ENCODE results near the gene PEX19. TPM values are rescaled to one million over a fixed set of nuclear protein-coding genes. Genes with fewer than 3 reads are reported as not detected.

Gene PEX19
- polyA plus RNA-seq, 1 of the 3 experiments (the other 2 are of a cell fraction), result 31.4 TPM

DNA sequence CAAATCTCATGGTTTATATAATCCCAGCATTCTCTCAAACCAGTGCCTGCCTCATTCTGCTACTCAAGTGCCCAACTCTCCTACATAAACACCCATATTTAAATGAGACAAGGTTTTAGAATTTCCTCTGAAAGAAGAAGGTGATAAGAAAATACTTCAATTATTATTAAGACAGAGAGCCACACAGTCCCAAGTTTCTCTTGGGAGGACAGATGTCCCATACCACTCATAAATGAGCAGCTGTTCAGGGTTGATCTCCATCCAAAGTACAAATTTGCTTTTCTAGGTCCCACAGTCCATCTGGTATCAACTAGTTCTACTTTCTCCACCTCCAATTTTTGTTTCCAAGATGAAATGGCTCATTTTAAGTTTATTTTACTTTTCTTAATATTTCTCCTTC, 33.9 kb downstream of the PEX19 start:
- Histone ChIP-seq H3K9me3 (no peaks in the 10 kb centered on the region), H3K4me2 (no peak overlapping the region), H3K9me2 (no peaks in the 10 kb centered on the region), H3K27me3 (ENCODE audit: insufficient read depth) (no peaks in the 10 kb centered on the region), H2AFZ (ENCODE audit: low read depth) (no peak overlapping the region), H3K36me3 (replicated peaks in 1 of 2; ENCODE audit: control insufficient read depth in 1 of 2, insufficient read depth in 2 of 2, low read length in 1 of 2) (peaks cover 5 to 18% of the 10 kb centered on the region in 2 experiments), H3F3A (replicated peaks; ENCODE audit: insufficient read depth) (peaks cover 10% of the 10 kb centered on the region), H3K4me3 (ENCODE audit: low read depth in 2 of 2, low read length in 1 of 2) (no peak overlapping the region), H3K4me1 (ENCODE audit: control insufficient read depth in 1 of 2, insufficient read depth in 2 of 2, low read depth in 1 of 2, low read length in 1 of 2) (peaks cover 0 to 8% of the 10 kb centered on the region in 2 experiments; a peak in 2 of 4 replicates), H4K20me1 (ENCODE audit: insufficient read depth) (peaks cover 58% of the 10 kb centered on the region), H3K9ac (no peak overlapping the region), H3K27ac (ENCODE audit: low read depth in 2 of 2, low read length in 1 of 2) (no peak overlapping the region), H3K79me2 (ENCODE audit: insufficient read depth) (peaks cover 81% of the 10 kb centered on the region)
- TF ChIP-seq POLR2AphosphoS5 (IDR thresholded peaks at IDR 0.05; ENCODE audit: low read depth, low read length), result no peak
- TF ChIP-seq CHD2 (IDR thresholded peaks at IDR 0.05; ENCODE audit: low read length, partially characterized antibody), result no peak
- TF ChIP-seq, protein P1, sequence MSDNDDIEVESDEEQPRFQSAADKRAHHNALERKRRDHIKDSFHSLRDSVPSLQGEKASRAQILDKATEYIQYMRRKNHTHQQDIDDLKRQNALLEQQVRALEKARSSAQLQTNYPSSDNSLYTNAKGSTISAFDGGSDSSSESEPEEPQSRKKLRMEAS (IDR thresholded peaks at IDR 0.05; ENCODE audit: low read depth), result no peak
- no peak for TF ChIP-seq RCOR1 (IDR thresholded peaks at IDR 0.05; ENCODE audit: low read length)
- no peak for TF ChIP-seq FOSL2 (IDR thresholded peaks at IDR 0.05; ENCODE audit: borderline replicate concordance, low read depth)
- TF ChIP-seq EZH2phosphoT487 (IDR thresholded peaks at IDR 0.05; ENCODE audit: borderline replicate concordance, low read depth), result no peak
- TF ChIP-seq SIN3A (IDR thresholded peaks at IDR 0.05; ENCODE audit: borderline replicate concordance, low read depth, low read length), result no peak
- no peak for TF ChIP-seq JUND (IDR thresholded peaks at IDR 0.05)
- TF ChIP-seq FOXM1 (IDR thresholded peaks at IDR 0.05; ENCODE audit: low read depth), result no peak
- no peak for TF ChIP-seq RAD21 (IDR thresholded peaks at IDR 0.05; ENCODE audit: low read length)
- ChIA-PET POLR2A (interaction anchor here (1.4 kb wide), 1 partner anchor 58 kb away, joined by 3 read pairs; no protein-coding TSS in a partner anchor), CTCF (interaction anchor here (0.7 to 26.9 kb wide), 18 partner anchors 8 to 842 kb away, joined by 3 to 293 read pairs (median 20); partner anchors contain the start of genes CASQ1, IGSF8 and KCNJ9)
- no peak for DNase-seq

DNA sequence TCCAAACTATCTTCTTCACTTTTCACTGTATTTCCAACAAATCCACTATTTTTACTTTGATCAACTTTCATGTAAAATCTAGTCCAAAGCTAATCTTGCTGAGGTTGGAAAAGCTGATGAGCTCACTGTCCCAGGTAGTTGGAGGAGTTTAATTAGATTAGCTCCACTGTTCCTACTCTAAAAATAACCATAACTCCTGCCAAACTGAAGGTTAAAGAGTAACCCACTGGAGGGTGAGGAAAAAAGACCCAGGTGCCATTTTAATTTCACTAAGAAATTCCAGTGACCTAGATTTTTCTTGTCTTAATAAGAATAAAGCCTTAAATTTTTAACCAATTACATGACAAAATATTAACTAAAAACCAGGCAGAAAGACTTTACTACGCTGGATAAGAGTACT, 37.9 kb downstream of the PEX19 start:
- Histone ChIP-seq H2AFZ (ENCODE audit: low read depth) (no peak overlapping the region), H3K9me2 (no peaks in the 10 kb centered on the region), H3F3A (replicated peaks; ENCODE audit: insufficient read depth) (peaks cover 4% of the 10 kb centered on the region), H3K36me3 (replicated peaks in 1 of 2; ENCODE audit: control insufficient read depth in 1 of 2, insufficient read depth in 2 of 2, low read length in 1 of 2) (peaks cover 22 to 30% of the 10 kb centered on the region in 2 experiments), H3K9ac (no peak overlapping the region), H3K4me1 (ENCODE audit: control insufficient read depth in 1 of 2, insufficient read depth in 2 of 2, low read depth in 1 of 2, low read length in 1 of 2) (peaks cover 0 to 8% of the 10 kb centered on the region in 2 experiments; a peak in 1 of 4 replicates), H4K20me1 (ENCODE audit: insufficient read depth) (peaks cover 55% of the 10 kb centered on the region), H3K4me2 (no peak overlapping the region), H3K4me3 (ENCODE audit: low read depth in 2 of 2, low read length in 1 of 2) (no peak overlapping the region), H3K79me2 (ENCODE audit: insufficient read depth) (peaks cover 87% of the 10 kb centered on the region), H3K27me3 (ENCODE audit: insufficient read depth) (no peaks in the 10 kb centered on the region), H3K27ac (ENCODE audit: low read depth in 2 of 2, low read length in 1 of 2) (no peak overlapping the region), H3K9me3 (no peaks in the 10 kb centered on the region)
- TF ChIP-seq NFIC (IDR thresholded peaks at IDR 0.05; ENCODE audit: borderline replicate concordance) (no peak), TAF1 (IDR thresholded peaks at IDR 0.05; ENCODE audit: borderline replicate concordance, low read depth, low read length) (no peak), NRF1 (IDR thresholded peaks at IDR 0.05; ENCODE audit: low read depth, low read length) (no peak), MXI1 (IDR thresholded peaks at IDR 0.05; ENCODE audit: low read depth, low read length) (no peak)
- 92% methylated on average over 1 of the region's 1 CpG for WGBS (ENCODE audit: low lambda C conversion rate)
- POLR2A ChIA-PET, result no interaction called here
- CTCF ChIA-PET, result interaction anchor here (1.2 to 26.9 kb wide), 5 partner anchors 13 to 145 kb away, joined by 3 to 293 read pairs (median 31); partner anchors contain the start of gene CASQ1
- DNase-seq, result no peak

Data from SK-N-SH (cell line).